Nephron progenitor cell (in vitro differentiated cells): ENCODE results near the gene MYOZ3.

Experiments
- DNase-seq: peaks from one replicate; pipeline ENCODE4 v3.0.0; 2021
- H3K27ac Mint-ChIP-seq: 2 replicates; pipeline ENCODE4 v1.8.0; 2021; ENCODE audit warnings: mild to moderate bottlenecking, moderate library complexity, mixed read lengths
- H3K27me3 Mint-ChIP-seq: 2 replicates; pipeline ENCODE4 v1.8.0; 2021; ENCODE audit warnings: mild to moderate bottlenecking, low read depth, mixed read lengths; ENCODE audit not compliant: poor library complexity
- H3K36me3 Mint-ChIP-seq: 2 replicates; pipeline ENCODE4 v1.8.0; 2021; ENCODE audit warnings: low read depth, mixed read lengths
- H3K4me1 Mint-ChIP-seq: 2 replicates; pipeline ENCODE4 v1.8.0; 2021; ENCODE audit warnings: mixed read lengths
- H3K4me3 Mint-ChIP-seq: 2 replicates; pipeline ENCODE4 v1.8.0; 2021; ENCODE audit warnings: mild to moderate bottlenecking, moderate library complexity, mixed read lengths
- H3K9me3 Mint-ChIP-seq: 2 replicates; pipeline ENCODE4 v1.8.0; 2021; ENCODE audit warnings: mild to moderate bottlenecking, moderate library complexity, mixed read lengths
- TF ChIP-seq, protein P1 (sequence below): fragments of 200-600 bp; sonication (generic); IDR thresholded peaks from 2 replicates; pipeline ENCODE4 v1.5.0; 2021; ENCODE audit warnings: antibody characterized with exemption

The MYOZ3 gene

DNA sequence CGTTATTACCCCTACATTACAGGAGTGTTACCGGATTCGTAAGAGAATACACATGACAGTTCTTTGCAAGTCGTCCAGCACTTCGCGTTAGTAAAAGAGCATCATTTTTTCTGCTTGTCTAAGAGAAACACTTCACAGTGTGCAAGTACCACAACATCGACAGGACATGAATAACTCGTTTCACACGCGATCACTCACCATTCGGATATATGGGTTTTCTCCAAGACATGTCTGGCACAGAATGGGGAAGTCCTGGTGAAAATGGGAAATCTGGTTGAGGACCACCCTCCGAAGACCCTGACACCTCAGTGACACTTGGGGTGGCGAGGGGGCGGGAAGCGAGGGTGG, 39.2 kb downstream of the MYOZ3 start:
- Mint-ChIP-seq H3K4me1 (no peaks in the 10 kb centered on the region), H3K36me3 (peaks cover 30% of the 10 kb centered on the region), H3K4me3 (no peak overlapping the region), H3K27me3 (peaks cover 22% of the 10 kb centered on the region), H3K9me3 (no peaks in the 10 kb centered on the region), H3K27ac (no peak overlapping the region)
- TF ChIP-seq, protein P1, sequence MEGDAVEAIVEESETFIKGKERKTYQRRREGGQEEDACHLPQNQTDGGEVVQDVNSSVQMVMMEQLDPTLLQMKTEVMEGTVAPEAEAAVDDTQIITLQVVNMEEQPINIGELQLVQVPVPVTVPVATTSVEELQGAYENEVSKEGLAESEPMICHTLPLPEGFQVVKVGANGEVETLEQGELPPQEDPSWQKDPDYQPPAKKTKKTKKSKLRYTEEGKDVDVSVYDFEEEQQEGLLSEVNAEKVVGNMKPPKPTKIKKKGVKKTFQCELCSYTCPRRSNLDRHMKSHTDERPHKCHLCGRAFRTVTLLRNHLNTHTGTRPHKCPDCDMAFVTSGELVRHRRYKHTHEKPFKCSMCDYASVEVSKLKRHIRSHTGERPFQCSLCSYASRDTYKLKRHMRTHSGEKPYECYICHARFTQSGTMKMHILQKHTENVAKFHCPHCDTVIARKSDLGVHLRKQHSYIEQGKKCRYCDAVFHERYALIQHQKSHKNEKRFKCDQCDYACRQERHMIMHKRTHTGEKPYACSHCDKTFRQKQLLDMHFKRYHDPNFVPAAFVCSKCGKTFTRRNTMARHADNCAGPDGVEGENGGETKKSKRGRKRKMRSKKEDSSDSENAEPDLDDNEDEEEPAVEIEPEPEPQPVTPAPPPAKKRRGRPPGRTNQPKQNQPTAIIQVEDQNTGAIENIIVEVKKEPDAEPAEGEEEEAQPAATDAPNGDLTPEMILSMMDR = peak; percentile 23
- DNase-seq = no peak

- DNase-seq = peak; percentile 87
- H3K9me3 Mint-ChIP-seq = no peaks in the 10 kb centered on the region
- no peaks in the 10 kb centered on the region for H3K4me1 Mint-ChIP-seq
- TF ChIP-seq, protein P1 = peak; percentile 4
- H3K4me3 Mint-ChIP-seq = no peak within 1 kb of the TSS
- H3K27me3 Mint-ChIP-seq = peaks cover 22% of the 10 kb centered on the region
- H3K27ac Mint-ChIP-seq = no peak within 1 kb of the TSS
- H3K36me3 Mint-ChIP-seq = peaks cover 25% of the 10 kb centered on the region
These were observed 39.7 kb downstream of the MYOZ3 start, which contains the start of gene RBM22 for GRCh38 chr5:150700594-150701377. TSS of gene RBM22 (minus strand) at chr5:150701062. CDS start at chr5:150700985, 77 bp downstream.

DNA sequence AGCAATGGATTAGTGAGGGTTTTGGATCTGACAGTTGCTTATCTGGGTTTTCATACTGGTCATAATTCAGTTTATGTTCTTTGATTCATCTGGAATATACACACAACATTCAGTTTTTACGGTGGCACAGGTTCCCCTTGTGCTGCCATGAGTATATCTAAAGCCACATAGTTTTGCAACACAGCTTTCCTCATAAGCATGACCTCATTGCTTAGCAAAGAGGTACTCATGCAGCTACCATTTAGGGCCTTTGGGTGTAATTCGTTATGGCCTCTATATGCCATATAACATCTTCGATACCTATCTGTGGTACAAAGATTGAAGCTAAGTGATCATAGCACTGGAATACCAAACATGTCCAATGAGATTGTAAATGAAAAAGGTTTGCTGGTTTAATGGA, 42.7 kb downstream of the MYOZ3 start:
- H3K9me3 Mint-ChIP-seq = no peaks in the 10 kb centered on the region
- H3K36me3 Mint-ChIP-seq = peaks cover 13% of the 10 kb centered on the region
- TF ChIP-seq, protein P1 = no peak
- peaks cover 22% of the 10 kb centered on the region for H3K27me3 Mint-ChIP-seq
- no peak for DNase-seq
- no peak overlapping the region for H3K4me3 Mint-ChIP-seq
- no peak overlapping the region for H3K27ac Mint-ChIP-seq
- H3K4me1 Mint-ChIP-seq = peaks cover 6% of the 10 kb centered on the region

GRCh38 chr5:150706776-150707390, 45.8 kb downstream of the MYOZ3 start:
- Mint-ChIP-seq H3K9me3 (no peaks in the 10 kb centered on the region), H3K27ac (peak overlapping the region; percentile 94)

GRCh38 chr5:150710165-150710564, 49.1 kb downstream of the MYOZ3 start:
- no peak for DNase-seq
- TF ChIP-seq, protein P1 = peak; percentile 27
- no peak overlapping the region for H3K4me3 Mint-ChIP-seq
- H3K27ac Mint-ChIP-seq = no peak overlapping the region
- H3K4me1 Mint-ChIP-seq = peaks cover 6% of the 10 kb centered on the region
- H3K27me3 Mint-ChIP-seq = no peaks in the 10 kb centered on the region
- peaks cover 33% of the 10 kb centered on the region for H3K36me3 Mint-ChIP-seq
- no peaks in the 10 kb centered on the region for H3K9me3 Mint-ChIP-seq

More at GRCh38 chr5:150706776-150707390, 45.8 kb downstream of the MYOZ3 start:
- peaks cover 21% of the 10 kb centered on the region for H3K27me3 Mint-ChIP-seq
- DNase-seq = no peak
- H3K4me1 Mint-ChIP-seq = peaks cover 6% of the 10 kb centered on the region
- peaks cover 22% of the 10 kb centered on the region for H3K36me3 Mint-ChIP-seq
- H3K4me3 Mint-ChIP-seq = no peak overlapping the region
- TF ChIP-seq, protein P1 = no peak
